ENCODE measurements around the gene RTEL1.

Gene RTEL1

GRCh38 chr20:63690898-63691710, 33.0 kb downstream of the RTEL1 start:
- DNase-seq = no peak

- DNase-seq = no peak
Observed at GRCh38 chr20:63691711-63692435, 33.8 kb downstream of the RTEL1 start.

GRCh38 chr20:63692436-63693082, 34.4 kb downstream of the RTEL1 start:
- no peak for DNase-seq

- no peak for DNase-seq
Observed at GRCh38 chr20:63693083-63693732, 35.1 kb downstream of the RTEL1 start.

- DNase-seq = no peak
Observed at GRCh38 chr20:63693733-63694583, 35.8 kb downstream of the RTEL1 start.

GRCh38 chr20:63694584-63695423, 36.7 kb downstream of the RTEL1 start:
- no peak for DNase-seq

GRCh38 chr20:63695424-63696305, 37.6 kb downstream of the RTEL1 start:
- DNase-seq = no peak

- no peak for DNase-seq
Observed at GRCh38 chr20:63696306-63696627, 38.2 kb downstream of the RTEL1 start.

GRCh38 chr20:63696628-63697356, 38.7 kb downstream of the RTEL1 start, which contains the start of gene TNFRSF6B:
Gene TNFRSF6B (plus strand): TSS chr20:63696652. CDS start chr20:63696768, 116 bp downstream.
- no peak for DNase-seq

GRCh38 chr20:63697357-63697867, 39.3 kb downstream of the RTEL1 start:
- DNase-seq = no peak

- DNase-seq = no peak
Observed at GRCh38 chr20:63697868-63698545, 39.9 kb downstream of the RTEL1 start.

GRCh38 chr20:63698739-63699465, 40.8 kb downstream of the RTEL1 start:
- no peak for DNase-seq

GRCh38 chr20:63699466-63700198, 41.5 kb downstream of the RTEL1 start:
- DNase-seq = no peak

- no peak for DNase-seq
Observed at GRCh38 chr20:63700199-63701050, 42.3 kb downstream of the RTEL1 start.

GRCh38 chr20:63701051-63701328, 42.9 kb downstream of the RTEL1 start:
- DNase-seq = no peak

GRCh38 chr20:63701329-63702035, 43.4 kb downstream of the RTEL1 start:
- DNase-seq = no peak

Data from cortex of kidney (tissue), 1 donor.